OCI-LY3 (cell line): ENCODE measurements around the gene SFTPA1.
"Not testable (repeated sequence)": the region's sequence is repeated elsewhere in the genome, so short reads cannot be mapped to it uniquely, and the experiment has no call there.

ENCODE experiments used
- EZH2phosphoT487 ChIP-seq: fragments of 200-600 bp; shearing (Covaris generic); IDR thresholded peaks from 2 replicates; pipeline ENCODE4 v1.6.1; 2018; ENCODE audit warnings: antibody characterized with exemption, mixed run types, low read depth
- TF ChIP-seq, protein P1 (sequence below): fragments of 200-600, 300-600 bp; sonication (generic); IDR thresholded peaks from 2 replicates; pipeline ENCODE4 v1.5.1; 2014; ENCODE audit warnings: antibody characterized with exemption, low read length, low read depth

GRCh38 chr10:79599644-79600043 is 11.1 kb upstream of the SFTPA1 start:
- TF ChIP-seq, protein P1, sequence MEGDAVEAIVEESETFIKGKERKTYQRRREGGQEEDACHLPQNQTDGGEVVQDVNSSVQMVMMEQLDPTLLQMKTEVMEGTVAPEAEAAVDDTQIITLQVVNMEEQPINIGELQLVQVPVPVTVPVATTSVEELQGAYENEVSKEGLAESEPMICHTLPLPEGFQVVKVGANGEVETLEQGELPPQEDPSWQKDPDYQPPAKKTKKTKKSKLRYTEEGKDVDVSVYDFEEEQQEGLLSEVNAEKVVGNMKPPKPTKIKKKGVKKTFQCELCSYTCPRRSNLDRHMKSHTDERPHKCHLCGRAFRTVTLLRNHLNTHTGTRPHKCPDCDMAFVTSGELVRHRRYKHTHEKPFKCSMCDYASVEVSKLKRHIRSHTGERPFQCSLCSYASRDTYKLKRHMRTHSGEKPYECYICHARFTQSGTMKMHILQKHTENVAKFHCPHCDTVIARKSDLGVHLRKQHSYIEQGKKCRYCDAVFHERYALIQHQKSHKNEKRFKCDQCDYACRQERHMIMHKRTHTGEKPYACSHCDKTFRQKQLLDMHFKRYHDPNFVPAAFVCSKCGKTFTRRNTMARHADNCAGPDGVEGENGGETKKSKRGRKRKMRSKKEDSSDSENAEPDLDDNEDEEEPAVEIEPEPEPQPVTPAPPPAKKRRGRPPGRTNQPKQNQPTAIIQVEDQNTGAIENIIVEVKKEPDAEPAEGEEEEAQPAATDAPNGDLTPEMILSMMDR: not testable (repeated sequence)
- not testable (repeated sequence) for TF ChIP-seq EZH2phosphoT487
